Neural cell (in vitro differentiated cells): ENCODE measurements around the gene LYPD3. TPM values are rescaled to one million over a fixed set of nuclear protein-coding genes. Genes with fewer than 3 reads are reported as not detected.

Experiments used
- H2AFZ ChIP-seq: fragments of 200-600, 300-800 bp; sonication (generic), shearing (Covaris generic); 2 replicates; pipeline ENCODE4 v1.6.0; 2014; ENCODE audit warnings: low read depth, mild to moderate bottlenecking, antibody characterized with exemption, low read length, moderate library complexity
- H3F3A ChIP-seq: fragments of 200-600 bp; shearing (Covaris generic); 2 replicates; pipeline ENCODE4 v1.6.1; 2016; ENCODE audit warnings: mild to moderate bottlenecking, moderate library complexity, mixed read lengths, antibody characterized with exemption, low read length; ENCODE audit not compliant: insufficient read depth, poor library complexity, severe bottlenecking
- H3K27ac ChIP-seq: fragments of 200-600, 300-800 bp; sonication (generic), shearing (Covaris generic); 2 replicates; pipeline ENCODE4 v1.5.1; 2014; ENCODE audit warnings: mild to moderate bottlenecking, low read length, moderate library complexity
- H3K27me3 ChIP-seq: fragments of 300-800, 200-600 bp; sonication (generic), shearing (Covaris generic); 2 replicates; pipeline ENCODE4 v1.6.0; 2014; ENCODE audit warnings: mild to moderate bottlenecking, low read depth, low read length, moderate library complexity; ENCODE audit not compliant: insufficient read depth
- H3K36me3 ChIP-seq: fragments of 300-800, 200-600 bp; sonication (generic), shearing (Covaris generic); 2 replicates; pipeline ENCODE4 v1.5.1; 2014; ENCODE audit warnings: mild to moderate bottlenecking, antibody characterized with exemption, low read length, moderate library complexity; ENCODE audit not compliant: insufficient read depth
- H3K4me2 ChIP-seq: fragments of 300-800, 200-600 bp; sonication (generic), shearing (Covaris generic); 2 replicates; pipeline ENCODE4 v1.6.0; 2014; ENCODE audit warnings: mild to moderate bottlenecking, low read length
- H3K4me3 ChIP-seq: fragments of 300-800, 200-600 bp; sonication (generic), shearing (Covaris generic); 2 replicates; pipeline ENCODE4 v1.5.1; 2014; ENCODE audit warnings: mild to moderate bottlenecking, low read length, moderate library complexity
- H3K79me2 ChIP-seq: fragments of 200-600 bp; shearing (Covaris generic); replicated peaks from 2 replicates; pipeline ENCODE4 v1.6.0; 2014; ENCODE audit warnings: mild to moderate bottlenecking, low read length, moderate library complexity; ENCODE audit not compliant: insufficient read depth
- H3K9ac ChIP-seq: fragments of 300-800, 200-600 bp; sonication (generic), shearing (Covaris generic); 2 replicates; pipeline ENCODE4 v1.6.1; 2016; ENCODE audit warnings: mild to moderate bottlenecking, low read length, mixed read lengths
- H3K9me2 ChIP-seq: fragments of 200-600 bp; shearing (Covaris generic); 2 replicates; pipeline ENCODE4 v1.6.1; 2016; ENCODE audit warnings: mild to moderate bottlenecking, low read length, mixed read lengths; ENCODE audit not compliant: insufficient read depth
- H3K9me3 ChIP-seq: fragments of 200-600, 300-800 bp; sonication (generic), shearing (Covaris generic); 2 replicates; pipeline ENCODE4 v1.6.1; 2016; ENCODE audit warnings: mild to moderate bottlenecking, mixed run types, low read length, moderate library complexity, mixed read lengths
- H4K20me1 ChIP-seq: fragments of 200-600 bp; shearing (Covaris generic); 2 replicates; pipeline ENCODE4 v1.6.1; 2016; ENCODE audit warnings: mild to moderate bottlenecking, mixed run types; ENCODE audit not compliant: insufficient read depth
- CTCF ChIP-seq: fragments of 450-650 bp; IDR thresholded peaks from 2 replicates; pipeline ENCODE4 v1.5.1; 2014; ENCODE audit warnings: antibody characterized with exemption, mild to moderate bottlenecking, moderate library complexity; ENCODE audit not compliant: poor library complexity, severe bottlenecking
- EP300 ChIP-seq: fragments of 450-650 bp; conservative IDR thresholded peaks from 2 replicates; pipeline ENCODE4 v1.6.1; 2014; ENCODE audit warnings: antibody characterized with exemption, mild to moderate bottlenecking, moderate library complexity; ENCODE audit not compliant: poor library complexity, severe bottlenecking
- EZH2 ChIP-seq: fragments of 200-600, 300-800 bp; shearing (Covaris generic), sonication (generic); IDR thresholded peaks from 2 replicates; pipeline ENCODE4 v1.6.1; 2014; ENCODE audit warnings: antibody characterized with exemption, low read length, borderline replicate concordance, mild to moderate bottlenecking; ENCODE audit not compliant: insufficient read depth, poor library complexity, severe bottlenecking
- MXI1 ChIP-seq: fragments of 450-650 bp; conservative IDR thresholded peaks from 2 replicates; pipeline ENCODE4 v1.6.1; 2014; ENCODE audit warnings: antibody characterized with exemption, mild to moderate bottlenecking; ENCODE audit not compliant: poor library complexity, severe bottlenecking
- POLR2AphosphoS5 ChIP-seq: IDR thresholded peaks from 2 replicates; pipeline ENCODE4 v1.6.1; 2012
- RAD21 ChIP-seq: fragments of 450-650 bp; conservative IDR thresholded peaks from 2 replicates; pipeline ENCODE4 v1.6.1; 2014; ENCODE audit warnings: antibody characterized with exemption, mild to moderate bottlenecking, moderate library complexity
- REST ChIP-seq: IDR thresholded peaks from 2 replicates; pipeline ENCODE4 v1.6.1; 2012; ENCODE audit warnings: borderline replicate concordance
- SMC3 ChIP-seq: fragments of 450-650 bp; conservative IDR thresholded peaks from 2 replicates; pipeline ENCODE4 v1.6.1; 2014; ENCODE audit warnings: antibody characterized with exemption, mild to moderate bottlenecking, moderate library complexity; ENCODE audit not compliant: poor library complexity
- TAF1 ChIP-seq: IDR thresholded peaks from 2 replicates; pipeline ENCODE4 v1.6.1; 2012; ENCODE audit warnings: low read depth
- polyA plus RNA-seq: library from polyadenylated mRNA; depleted of rRNA; stranded (reverse); fragments of >200 nt; gene quantifications from 2 replicates; pipeline ENCODE4 v1.2.3, GENCODE V29; 2014

LYPD3 gene
- polyA plus RNA-seq, 1 donor from 2014 or later: not detected

GRCh38 chr19:43489979-43490599, 24.7 kb upstream of the LYPD3 start:
- TF ChIP-seq CTCF (no peak), TAF1 (no peak), MXI1 (no peak)
- Histone ChIP-seq H3K9ac (no peak overlapping the region), H3K27ac (no peak overlapping the region)

GRCh38 chr19:43489310-43489709, 23.9 kb upstream of the LYPD3 start:
- no peaks in the 10 kb centered on the region for H3K36me3 ChIP-seq
- no peaks in the 10 kb centered on the region for H3K79me2 ChIP-seq
- TF ChIP-seq POLR2AphosphoS5 (no peak), EP300 (no peak), TAF1 (no peak), EZH2 (no peak), MXI1 (no peak), RAD21 (no peak), CTCF (no peak), SMC3 (no peak), REST (no peak)
- no peak overlapping the region for H2AFZ ChIP-seq
- H3K9me3 ChIP-seq: no peaks in the 10 kb centered on the region
- H3K9me2 ChIP-seq: no peaks in the 10 kb centered on the region
- no peak overlapping the region for H3K4me2 ChIP-seq
- H3K27me3 ChIP-seq: no peaks in the 10 kb centered on the region
- no peak overlapping the region for H3K4me3 ChIP-seq
- no peak overlapping the region for H3K27ac ChIP-seq
- H4K20me1 ChIP-seq: no peaks in the 10 kb centered on the region
- H3F3A ChIP-seq: no peaks in the 10 kb centered on the region
- no peak overlapping the region for H3K9ac ChIP-seq

More at GRCh38 chr19:43489979-43490599, 24.7 kb upstream of the LYPD3 start:
- H3K79me2 ChIP-seq: no peaks in the 10 kb centered on the region
- no peak overlapping the region for H2AFZ ChIP-seq
- no peak overlapping the region for H3K4me2 ChIP-seq
- H3K36me3 ChIP-seq: no peaks in the 10 kb centered on the region
- H3K9me2 ChIP-seq: no peaks in the 10 kb centered on the region
- no peaks in the 10 kb centered on the region for H3K27me3 ChIP-seq
- H3K9me3 ChIP-seq: no peaks in the 10 kb centered on the region
- no peaks in the 10 kb centered on the region for H3F3A ChIP-seq
- no peak overlapping the region for H3K4me3 ChIP-seq
- H4K20me1 ChIP-seq: no peaks in the 10 kb centered on the region
